ENCODE measurements around the gene NFX1.

The NFX1 gene

GRCh38 chr9:33267151-33267767, 23.1 kb upstream of the NFX1 start:
- no peak for DNase-seq (ENCODE audit: low read depth)

- DNase-seq (ENCODE audit: low read depth), result no peak
These were observed 20.2 kb upstream of the NFX1 start for GRCh38 chr9:33270146-33270545.

DNA sequence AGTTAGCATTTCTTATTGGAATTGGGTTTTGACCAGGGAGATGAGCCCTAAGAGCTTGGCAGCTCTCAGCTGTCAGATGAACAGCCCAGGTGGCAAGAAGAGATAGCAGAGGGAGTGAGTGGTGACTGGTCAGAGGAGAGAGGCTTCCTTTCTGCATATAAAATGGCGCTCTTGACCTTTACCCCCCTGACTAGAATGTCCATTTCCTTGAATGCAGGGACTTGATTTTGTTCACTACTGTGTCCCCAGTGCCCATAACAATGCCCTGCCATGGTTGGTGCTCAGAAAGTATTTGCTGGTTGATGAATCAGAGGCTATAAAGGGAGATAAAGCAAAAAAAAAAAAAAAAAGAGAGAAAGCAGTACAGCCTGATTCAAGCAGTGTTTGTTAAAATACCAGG, 18.3 kb upstream of the NFX1 start:
- no peak for DNase-seq (ENCODE audit: low read depth)

GRCh38 chr9:33273266-33273971, 16.9 kb upstream of the NFX1 start:
- no peak for DNase-seq (ENCODE audit: low read depth)

- DNase-seq (ENCODE audit: low read depth), result no peak
These were observed 16.4 kb upstream of the NFX1 start for GRCh38 chr9:33273972-33274328.

GRCh38 chr9:33277484-33277883, 12.8 kb upstream of the NFX1 start:
- DNase-seq (ENCODE audit: low read depth), result no peak

- no peak for DNase-seq (ENCODE audit: low read depth)
These were observed 4.8 kb upstream of the NFX1 start for GRCh38 chr9:33285502-33285901.

- peak; percentile 27 for DNase-seq (ENCODE audit: low read depth)
These were observed 3.2 kb upstream of the NFX1 start for GRCh38 chr9:33287087-33287490.

DNA sequence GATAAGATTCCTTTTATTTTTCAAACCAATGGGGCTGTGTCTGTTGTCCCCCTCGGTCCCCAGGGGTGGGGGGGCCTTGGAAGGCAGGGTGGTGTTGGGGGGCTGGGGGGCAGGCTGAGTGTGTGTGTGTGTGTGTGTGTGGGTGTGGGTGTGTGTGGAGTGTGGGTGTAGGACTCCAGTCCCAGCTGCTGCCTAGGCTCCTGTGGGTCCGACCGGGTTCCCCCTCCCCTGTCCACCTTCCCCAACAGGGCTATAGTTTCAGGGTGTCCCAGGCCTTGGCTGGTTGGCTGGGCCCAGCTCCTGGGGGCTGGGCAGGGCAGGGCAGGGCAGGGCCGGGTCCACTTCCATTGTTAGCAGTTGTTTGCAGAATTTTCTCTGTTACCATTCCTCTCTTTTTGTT, 2.1 kb upstream of the NFX1 start:
- no peak for DNase-seq (ENCODE audit: low read depth)

DNA sequence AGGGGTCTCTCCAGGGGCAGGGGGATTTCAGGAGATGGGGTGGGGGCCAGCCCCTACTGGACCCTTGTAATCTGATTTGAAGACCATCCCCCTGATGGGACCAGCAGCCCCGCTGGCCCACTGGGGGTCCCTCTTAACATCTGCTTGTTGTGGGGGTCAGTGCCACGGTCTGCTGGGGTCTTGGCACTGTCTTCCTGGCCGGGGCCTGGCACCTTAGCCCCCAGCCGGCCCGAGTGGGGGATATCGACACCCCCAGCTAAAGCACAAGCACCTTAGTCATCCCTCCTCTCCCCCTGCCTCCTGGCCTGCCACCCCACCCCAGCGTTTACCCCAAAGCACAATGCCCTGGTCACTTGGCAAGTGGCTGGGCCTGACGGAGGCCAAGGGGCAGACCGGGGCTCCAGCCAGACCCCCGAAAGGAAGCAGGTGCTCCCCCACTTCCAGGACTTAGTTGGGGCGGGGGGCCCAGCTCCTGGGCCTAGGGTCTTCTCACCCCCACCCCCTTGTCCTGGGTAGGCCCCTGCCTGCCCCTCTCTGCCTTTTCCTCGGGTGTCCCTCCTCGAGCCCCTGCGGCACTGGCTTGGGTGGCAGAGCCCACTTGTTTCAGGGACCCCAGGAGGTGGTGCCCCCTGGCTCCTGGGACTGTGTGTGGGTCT, 1.4 kb upstream of the NFX1 start:
- no peak for DNase-seq (ENCODE audit: low read depth)

DNA sequence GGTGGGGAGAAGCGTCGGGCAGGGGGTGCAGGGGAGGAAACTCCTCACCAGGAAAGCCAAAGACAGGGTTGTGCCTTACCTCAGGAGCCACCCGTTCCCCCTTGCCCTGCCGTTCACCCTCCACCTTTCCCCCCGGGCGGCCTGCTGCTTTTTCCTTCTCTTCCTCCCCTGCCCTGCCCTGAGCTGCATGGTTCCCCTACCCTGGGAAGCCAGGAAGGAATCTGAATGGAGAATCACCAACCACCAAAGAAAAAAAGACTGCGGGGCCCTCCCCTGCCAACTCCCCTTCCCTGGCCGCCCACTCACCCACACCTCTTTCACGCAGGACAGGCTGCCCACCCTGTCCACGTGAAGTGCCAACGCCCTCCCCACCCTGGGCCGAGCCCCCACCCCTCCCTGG, 820 bp upstream of the NFX1 start:
- DNase-seq (ENCODE audit: low read depth), result no peak

- DNase-seq (ENCODE audit: low read depth), result no peak
These were observed 425 bp upstream of the NFX1 start for GRCh38 chr9:33289936-33290246.

DNA sequence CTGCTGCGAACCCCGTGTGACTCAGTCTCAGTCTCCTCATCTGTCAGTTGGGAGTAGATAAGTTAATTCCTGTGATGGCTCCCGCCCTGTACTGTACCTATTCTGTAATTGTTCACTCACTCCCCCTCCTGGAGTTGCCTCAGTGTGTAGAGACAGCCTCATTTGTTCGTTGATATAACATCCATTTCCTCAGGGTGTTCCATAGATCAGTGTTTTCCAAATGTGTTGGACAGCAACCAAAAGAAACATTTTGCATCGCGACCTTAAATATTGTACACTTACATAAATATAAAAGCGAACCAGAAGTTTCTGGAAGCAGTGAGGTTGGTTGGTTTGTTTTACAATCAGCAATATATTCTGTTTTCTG, 698 bp downstream of the NFX1 start:
- DNase-seq (ENCODE audit: low read depth), result no peak

- DNase-seq (ENCODE audit: low read depth), result no peak
These were observed 1.6 kb downstream of the NFX1 start for GRCh38 chr9:33291901-33292300.

DNA sequence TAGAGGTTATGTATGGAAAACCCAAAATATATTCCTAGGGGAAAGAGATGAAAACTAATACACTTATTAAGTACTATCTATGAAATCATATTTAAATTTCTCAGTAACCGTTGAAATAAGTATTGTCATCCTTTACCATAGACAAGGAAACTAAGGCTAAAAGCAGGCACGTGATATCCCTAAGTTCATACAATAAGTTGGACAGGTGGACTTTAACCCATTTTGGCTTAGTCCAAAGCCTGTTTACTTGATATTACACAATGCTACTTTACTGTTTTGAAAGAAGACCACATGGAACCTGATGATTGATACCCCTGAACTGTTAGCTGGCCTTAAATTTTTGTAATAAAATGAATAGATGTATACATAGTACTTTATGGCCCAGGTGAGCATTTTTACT, 3.5 kb downstream of the NFX1 start:
- DNase-seq (ENCODE audit: low read depth), result no peak

DNA sequence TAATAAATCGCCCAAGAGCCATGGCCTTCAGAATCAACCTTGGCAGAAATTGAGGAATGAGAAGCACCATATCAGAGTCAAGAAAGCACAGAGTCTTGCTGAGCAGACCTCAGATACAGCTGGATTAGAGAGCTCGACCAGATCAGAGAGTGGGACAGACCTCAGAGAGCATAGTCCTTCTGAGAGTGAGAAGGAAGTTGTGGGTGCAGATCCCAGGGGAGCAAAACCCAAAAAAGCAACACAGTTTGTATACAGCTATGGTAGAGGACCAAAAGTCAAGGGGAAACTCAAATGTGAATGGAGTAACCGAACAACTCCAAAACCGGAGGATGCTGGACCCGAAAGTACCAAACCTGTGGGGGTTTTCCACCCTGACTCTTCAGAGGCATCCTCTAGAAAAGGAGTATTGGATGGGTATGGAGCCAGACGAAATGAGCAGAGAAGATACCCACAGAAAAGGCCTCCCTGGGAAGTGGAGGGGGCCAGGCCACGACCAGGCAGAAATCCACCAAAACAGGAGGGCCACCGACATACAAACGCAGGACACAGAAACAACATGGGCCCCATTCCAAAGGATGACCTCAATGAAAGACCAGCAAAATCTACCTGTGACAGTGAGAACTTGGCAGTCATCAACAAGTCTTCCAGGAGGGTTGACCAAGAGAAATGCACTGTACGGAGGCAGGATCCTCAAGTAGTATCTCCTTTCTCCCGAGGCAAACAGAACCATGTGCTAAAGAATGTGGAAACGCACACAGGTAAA, 4.5 kb downstream of the NFX1 start:
- no peak for DNase-seq (ENCODE audit: low read depth)

DNA sequence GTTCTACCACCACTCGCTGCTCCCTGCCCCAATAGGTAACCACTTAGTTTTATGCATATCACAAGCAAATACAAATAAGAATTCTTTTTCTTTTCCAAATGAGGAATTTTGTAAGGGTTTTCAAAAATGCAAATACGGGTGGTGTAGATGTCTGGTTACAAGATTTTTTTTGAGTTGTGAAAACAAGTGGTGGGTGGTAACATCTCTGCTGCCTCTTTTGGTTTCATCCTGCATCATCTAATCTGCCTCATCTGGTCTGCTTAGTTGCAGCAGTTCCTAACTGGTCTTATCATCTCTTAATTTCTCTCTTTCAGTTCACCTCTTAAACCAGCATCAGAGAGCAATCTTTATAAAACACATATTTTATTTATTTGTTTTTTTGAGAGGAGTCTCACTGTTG, 5.3 kb downstream of the NFX1 start:
- no peak for DNase-seq (ENCODE audit: low read depth)

DNA sequence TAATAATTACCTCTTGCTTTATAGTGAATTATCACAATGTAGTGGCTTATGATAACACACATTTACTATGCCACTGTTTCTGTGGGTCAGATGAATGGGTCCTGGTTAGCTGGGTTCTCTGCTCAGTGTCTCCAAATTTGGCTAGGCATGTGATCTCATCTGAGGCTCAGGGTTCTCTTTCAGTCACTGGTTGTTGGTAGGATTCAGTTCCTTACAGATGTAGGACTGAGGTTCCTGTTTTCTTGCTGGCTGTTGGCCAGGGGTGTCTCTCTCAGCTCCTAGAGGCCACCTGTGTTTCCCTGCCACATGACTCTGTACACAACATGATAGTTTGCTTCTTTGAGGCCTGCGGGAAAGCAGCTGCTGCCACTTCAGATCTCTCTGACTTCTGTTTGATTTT, 7.1 kb downstream of the NFX1 start:
- no peak for DNase-seq (ENCODE audit: low read depth)

GRCh38 chr9:33300546-33300945, 10.2 kb downstream of the NFX1 start:
- no peak for DNase-seq (ENCODE audit: low read depth)

DNA sequence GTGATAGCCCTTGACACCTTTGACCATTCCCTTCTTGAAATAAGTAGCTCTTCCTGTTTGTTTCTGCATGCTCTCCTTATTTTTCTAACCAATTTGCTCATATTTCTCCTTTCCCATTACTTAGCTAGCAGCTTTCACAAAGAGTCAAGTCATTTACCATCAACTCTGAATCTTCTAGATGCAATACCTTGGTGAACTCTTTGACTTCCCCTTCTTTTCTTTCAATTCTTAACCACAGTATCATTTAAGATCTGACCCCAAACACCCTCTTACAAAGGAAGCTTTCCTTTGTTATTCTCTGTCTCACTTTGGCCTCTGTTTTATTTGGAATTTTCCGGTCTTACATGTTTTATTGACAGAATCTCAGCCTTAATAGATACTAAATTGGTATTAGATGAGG, 14.0 kb downstream of the NFX1 start:
- DNase-seq (ENCODE audit: low read depth), result no peak

- no peak for DNase-seq (ENCODE audit: low read depth)
These were observed 15.7 kb downstream of the NFX1 start for GRCh38 chr9:33306037-33306436.

GRCh38 chr9:33307067-33307466, 16.8 kb downstream of the NFX1 start:
- DNase-seq (ENCODE audit: low read depth), result no peak

GRCh38 chr9:33309903-33310302, 19.6 kb downstream of the NFX1 start:
- DNase-seq (ENCODE audit: low read depth), result no peak
